ENCODE measurements around the gene SEC62. TPM values are rescaled to one million over a fixed set of nuclear protein-coding genes. Genes with fewer than 3 reads are reported as not detected.
A peak's percentile ranks its signal among the peaks of the same experiment; 100 is the strongest.

Gene SEC62
- polyA plus RNA-seq, 1 donor from 2014 or later = 41.9 TPM

GRCh38 chr3:169966951-169967915 is 626 bp downstream of the SEC62 start:
- H3K9me3 ChIP-seq (ENCODE audit: low read length) = no peaks in the 10 kb centered on the region
- peak overlapping the region; percentile 88 for H3K4me3 ChIP-seq (ENCODE audit: low read length)
- peak overlapping the region; percentile 91 for H3K4me2 ChIP-seq (ENCODE audit: low read length)
- peaks cover 4% of the 10 kb centered on the region for H4K20me1 ChIP-seq (ENCODE audit: insufficient read depth)
- H3K79me2 ChIP-seq (replicated peaks; ENCODE audit: insufficient read depth, low read length) = peaks cover 53% of the 10 kb centered on the region
- TF ChIP-seq MXI1 (conservative IDR thresholded peaks at IDR 0.05; ENCODE audit: poor library complexity, severe bottlenecking) (peak; percentile 71), TAF1 (IDR thresholded peaks at IDR 0.05; ENCODE audit: low read depth) (peak; percentile 46), POLR2AphosphoS5 (IDR thresholded peaks at IDR 0.05) (peak; percentile 16), SMC3 (conservative IDR thresholded peaks at IDR 0.05; ENCODE audit: poor library complexity) (peak; percentile 16), EP300 (conservative IDR thresholded peaks at IDR 0.05; ENCODE audit: poor library complexity, severe bottlenecking) (no peak), EZH2 (IDR thresholded peaks at IDR 0.05; ENCODE audit: borderline replicate concordance, insufficient read depth, low read length, poor library complexity, severe bottlenecking) (no peak), CTCF (IDR thresholded peaks at IDR 0.05; ENCODE audit: poor library complexity, severe bottlenecking) (no peak), RAD21 (conservative IDR thresholded peaks at IDR 0.05) (peak; percentile 13), REST (IDR thresholded peaks at IDR 0.05; ENCODE audit: borderline replicate concordance) (peak; percentile 6)
- H3K27ac ChIP-seq (ENCODE audit: low read length) = peak overlapping the region; percentile 91
- peaks cover 7% of the 10 kb centered on the region for H3F3A ChIP-seq (ENCODE audit: insufficient read depth, low read length, poor library complexity, severe bottlenecking)
- peak overlapping the region; percentile 95 for H3K9ac ChIP-seq (ENCODE audit: low read length)
- no peaks in the 10 kb centered on the region for H3K9me2 ChIP-seq (ENCODE audit: insufficient read depth, low read length)
- peak overlapping the region; percentile 77 for H2AFZ ChIP-seq (ENCODE audit: low read depth, low read length)
- H3K36me3 ChIP-seq (ENCODE audit: insufficient read depth, low read length) = no peaks in the 10 kb centered on the region
- no peaks in the 10 kb centered on the region for H3K27me3 ChIP-seq (ENCODE audit: insufficient read depth, low read depth, low read length)

GRCh38 chr3:169968224-169968885 is 1.7 kb downstream of the SEC62 start:
- H3F3A ChIP-seq (ENCODE audit: insufficient read depth, low read length, poor library complexity, severe bottlenecking) = peaks cover 7% of the 10 kb centered on the region
- H3K9me2 ChIP-seq (ENCODE audit: insufficient read depth, low read length) = no peaks in the 10 kb centered on the region
- peak overlapping the region; percentile 88 for H3K4me3 ChIP-seq (ENCODE audit: low read length)
- peaks cover 4% of the 10 kb centered on the region for H4K20me1 ChIP-seq (ENCODE audit: insufficient read depth)
- H2AFZ ChIP-seq (ENCODE audit: low read depth, low read length) = no peak overlapping the region
- H3K4me2 ChIP-seq (ENCODE audit: low read length) = peak overlapping the region; percentile 91
- H3K27me3 ChIP-seq (ENCODE audit: insufficient read depth, low read depth, low read length) = no peaks in the 10 kb centered on the region
- H3K79me2 ChIP-seq (replicated peaks; ENCODE audit: insufficient read depth, low read length) = peaks cover 64% of the 10 kb centered on the region
- peak overlapping the region; percentile 95 for H3K9ac ChIP-seq (ENCODE audit: low read length)
- H3K9me3 ChIP-seq (ENCODE audit: low read length) = no peaks in the 10 kb centered on the region
- H3K36me3 ChIP-seq (ENCODE audit: insufficient read depth, low read length) = no peaks in the 10 kb centered on the region
- no peak overlapping the region for H3K27ac ChIP-seq (ENCODE audit: low read length)
- TF ChIP-seq POLR2AphosphoS5 (IDR thresholded peaks at IDR 0.05) = no peak
- no peak for TF ChIP-seq RAD21 (conservative IDR thresholded peaks at IDR 0.05)
- no peak for TF ChIP-seq REST (IDR thresholded peaks at IDR 0.05; ENCODE audit: borderline replicate concordance)
- no peak for TF ChIP-seq CTCF (IDR thresholded peaks at IDR 0.05; ENCODE audit: poor library complexity, severe bottlenecking)

Measured in neural cell (in vitro differentiated cells).